ENCODE data around the gene RXRA. TPM values are rescaled to one million over a fixed set of nuclear protein-coding genes. Genes with fewer than 3 reads are reported as not detected.

Gene RXRA
- total RNA-seq, 1 donor from 2014 or later = 16.8 TPM

- DNase-seq (ENCODE audit: low read depth) = no peak
- Histone ChIP-seq H3K4me3 (ENCODE audit: low read depth, low read length) (no peak overlapping the region), H3K27me3 (ENCODE audit: control insufficient read depth, insufficient read depth, low read length) (no peaks in the 10 kb centered on the region), H3K36me3 (ENCODE audit: control insufficient read depth, insufficient read depth, low read length) (peaks cover 18% of the 10 kb centered on the region)
- TF ChIP-seq CTCF (IDR thresholded peaks at IDR 0.05; ENCODE audit: insufficient read depth, low read length, severe bottlenecking) = no peak
- FAIRE-seq = no peak
These were observed 20.8 kb downstream of the RXRA start for GRCh38 chr9:134346840-134347583.

GRCh38 chr9:134347996-134348395 is 21.7 kb downstream of the RXRA start:
- Histone ChIP-seq H3K4me3 (ENCODE audit: low read depth, low read length) (no peak overlapping the region), H3K36me3 (ENCODE audit: control insufficient read depth, insufficient read depth, low read length) (peaks cover 19% of the 10 kb centered on the region), H3K27me3 (ENCODE audit: control insufficient read depth, insufficient read depth, low read length) (no peaks in the 10 kb centered on the region)
- no peak for FAIRE-seq
- no peak for TF ChIP-seq CTCF (IDR thresholded peaks at IDR 0.05; ENCODE audit: insufficient read depth, low read length, severe bottlenecking)
- DNase-seq (ENCODE audit: low read depth) = no peak

- DNase-seq (ENCODE audit: low read depth) (no peak), FAIRE-seq (no peak)
- peaks cover 19% of the 10 kb centered on the region for H3K36me3 ChIP-seq (ENCODE audit: control insufficient read depth, insufficient read depth, low read length)
- no peaks in the 10 kb centered on the region for H3K27me3 ChIP-seq (ENCODE audit: control insufficient read depth, insufficient read depth, low read length)
- no peak for TF ChIP-seq CTCF (IDR thresholded peaks at IDR 0.05; ENCODE audit: insufficient read depth, low read length, severe bottlenecking)
- H3K4me3 ChIP-seq (ENCODE audit: low read depth, low read length) = no peak overlapping the region
These were observed 22.3 kb downstream of the RXRA start for GRCh38 chr9:134348404-134349155.

- H3K4me3 ChIP-seq (ENCODE audit: low read depth, low read length) = no peak overlapping the region
- H3K36me3 ChIP-seq (ENCODE audit: control insufficient read depth, insufficient read depth, low read length) = peaks cover 18% of the 10 kb centered on the region
- H3K27me3 ChIP-seq (ENCODE audit: control insufficient read depth, insufficient read depth, low read length) = no peaks in the 10 kb centered on the region
- FAIRE-seq = no peak
- no peak for DNase-seq (ENCODE audit: low read depth)
- TF ChIP-seq CTCF (IDR thresholded peaks at IDR 0.05; ENCODE audit: insufficient read depth, low read length, severe bottlenecking) = no peak
These were observed 23.7 kb downstream of the RXRA start for GRCh38 chr9:134349936-134350335.

- no peak for DNase-seq (ENCODE audit: low read depth)
- FAIRE-seq = no peak
- no peak for TF ChIP-seq CTCF (IDR thresholded peaks at IDR 0.05; ENCODE audit: insufficient read depth, low read length, severe bottlenecking)
- H3K27me3 ChIP-seq (ENCODE audit: control insufficient read depth, insufficient read depth, low read length) = no peaks in the 10 kb centered on the region
- peaks cover 17% of the 10 kb centered on the region for H3K36me3 ChIP-seq (ENCODE audit: control insufficient read depth, insufficient read depth, low read length)
- no peak overlapping the region for H3K4me3 ChIP-seq (ENCODE audit: low read depth, low read length)
These were observed 24.2 kb downstream of the RXRA start for GRCh38 chr9:134350416-134350994.

Data from bronchial epithelial cell (primary cell).